WTC11 (cell line): ENCODE results near the gene CDC20B.
A peak's percentile ranks its signal among the peaks of the same experiment; 100 is the strongest.

Experiments
- CBFB ChIP-seq: sonication (generic); formaldehyde crosslinking; IDR thresholded peaks from 2 replicates; pipeline ENCODE4 v1.8.1; 2022; ENCODE audit warnings: mild to moderate bottlenecking, low read depth, missing genetic modification reagents
- CREB1 ChIP-seq: sonication (generic); formaldehyde crosslinking; IDR thresholded peaks from 2 replicates; pipeline ENCODE4 v1.8.0; 2023; ENCODE audit warnings: mild to moderate bottlenecking, missing genetic modification reagents
- NFYB ChIP-seq: sonication (generic); formaldehyde crosslinking; conservative IDR thresholded peaks from 2 replicates; pipeline ENCODE4 v1.8.0; 2022; ENCODE audit warnings: low read depth, missing genetic modification reagents
- SP1 ChIP-seq: sonication (generic); formaldehyde crosslinking; conservative IDR thresholded peaks from 2 replicates; pipeline ENCODE4 v1.8.1; 2022; ENCODE audit warnings: missing genetic modification reagents
- ZNF263 ChIP-seq: sonication (generic); formaldehyde crosslinking; IDR thresholded peaks from 2 replicates; pipeline ENCODE4 v1.8.1; 2022; ENCODE audit warnings: low read depth, mild to moderate bottlenecking, moderate library complexity, missing genetic modification reagents
- TF ChIP-seq, protein P1 (sequence below): fragments of 200-600 bp; IDR thresholded peaks from 2 replicates; pipeline ENCODE4 v1.8.0; 2022; ENCODE audit warnings: antibody characterized with exemption
- TF ChIP-seq, protein P2 (sequence below): sonication (generic); formaldehyde crosslinking; IDR thresholded peaks from 2 replicates; pipeline ENCODE4 v1.8.1; 2023; ENCODE audit warnings: mild to moderate bottlenecking, missing genetic modification reagents, moderate library complexity

DNA sequence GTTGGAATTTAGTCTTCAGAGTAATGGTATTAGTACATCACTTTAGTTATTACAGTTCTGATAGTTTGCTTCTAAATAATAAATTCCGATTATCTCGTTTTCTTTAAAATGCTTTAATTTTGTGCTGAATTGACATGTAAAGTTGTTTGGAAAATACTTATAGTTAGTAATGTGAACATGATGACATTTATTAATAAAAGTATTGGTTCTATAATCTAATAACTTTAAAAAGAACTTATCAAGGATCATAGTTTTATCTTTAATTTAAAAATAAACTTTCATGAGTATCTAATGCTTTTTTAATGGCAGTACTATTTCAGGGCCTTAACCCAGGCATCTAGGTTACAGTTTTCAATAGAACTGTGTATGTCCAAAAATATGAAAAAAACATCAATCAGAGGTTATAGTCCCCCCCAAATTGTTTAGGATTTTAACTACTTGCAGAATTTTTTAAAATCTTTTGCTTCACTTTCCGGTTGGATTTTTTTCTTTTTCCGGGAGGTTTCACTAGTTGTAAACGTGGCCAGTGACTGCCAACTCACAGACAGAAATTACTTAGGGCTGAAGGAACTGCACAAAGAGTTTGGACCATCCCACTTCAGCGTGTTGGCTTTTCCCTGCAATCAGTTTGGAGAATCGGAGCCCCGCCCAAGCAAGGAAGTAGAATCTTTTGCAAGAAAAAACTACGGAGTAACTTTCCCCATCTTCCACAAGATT, 12.3 kb downstream of the CDC20B start:
- TF ChIP-seq, protein P1, sequence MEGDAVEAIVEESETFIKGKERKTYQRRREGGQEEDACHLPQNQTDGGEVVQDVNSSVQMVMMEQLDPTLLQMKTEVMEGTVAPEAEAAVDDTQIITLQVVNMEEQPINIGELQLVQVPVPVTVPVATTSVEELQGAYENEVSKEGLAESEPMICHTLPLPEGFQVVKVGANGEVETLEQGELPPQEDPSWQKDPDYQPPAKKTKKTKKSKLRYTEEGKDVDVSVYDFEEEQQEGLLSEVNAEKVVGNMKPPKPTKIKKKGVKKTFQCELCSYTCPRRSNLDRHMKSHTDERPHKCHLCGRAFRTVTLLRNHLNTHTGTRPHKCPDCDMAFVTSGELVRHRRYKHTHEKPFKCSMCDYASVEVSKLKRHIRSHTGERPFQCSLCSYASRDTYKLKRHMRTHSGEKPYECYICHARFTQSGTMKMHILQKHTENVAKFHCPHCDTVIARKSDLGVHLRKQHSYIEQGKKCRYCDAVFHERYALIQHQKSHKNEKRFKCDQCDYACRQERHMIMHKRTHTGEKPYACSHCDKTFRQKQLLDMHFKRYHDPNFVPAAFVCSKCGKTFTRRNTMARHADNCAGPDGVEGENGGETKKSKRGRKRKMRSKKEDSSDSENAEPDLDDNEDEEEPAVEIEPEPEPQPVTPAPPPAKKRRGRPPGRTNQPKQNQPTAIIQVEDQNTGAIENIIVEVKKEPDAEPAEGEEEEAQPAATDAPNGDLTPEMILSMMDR: no peak
- TF ChIP-seq, protein P2, sequence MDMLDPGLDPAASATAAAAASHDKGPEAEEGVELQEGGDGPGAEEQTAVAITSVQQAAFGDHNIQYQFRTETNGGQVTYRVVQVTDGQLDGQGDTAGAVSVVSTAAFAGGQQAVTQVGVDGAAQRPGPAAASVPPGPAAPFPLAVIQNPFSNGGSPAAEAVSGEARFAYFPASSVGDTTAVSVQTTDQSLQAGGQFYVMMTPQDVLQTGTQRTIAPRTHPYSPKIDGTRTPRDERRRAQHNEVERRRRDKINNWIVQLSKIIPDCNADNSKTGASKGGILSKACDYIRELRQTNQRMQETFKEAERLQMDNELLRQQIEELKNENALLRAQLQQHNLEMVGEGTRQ (CRISPR knock-in tag): no peak
- TF ChIP-seq SP1 (CRISPR knock-in tag) (0 out of 2 replicates have a peak, but pooled peaks have one; percentile 18), NFYB (no peak), CREB1 (CRISPR knock-in tag) (no peak), ZNF263 (no peak), CBFB (no peak)
